ENCODE data around the gene PTHLH. TPM values are rescaled to one million over a fixed set of nuclear protein-coding genes. Genes with fewer than 3 reads are reported as not detected.

Gene PTHLH
- total and polyA plus RNA-seq, 10 of the 15 experiments (the other 5 are each of a cell fraction or from before 2014, with no cell fraction given): 0.08 to 0.12 TPM; not detected in 8

DNA sequence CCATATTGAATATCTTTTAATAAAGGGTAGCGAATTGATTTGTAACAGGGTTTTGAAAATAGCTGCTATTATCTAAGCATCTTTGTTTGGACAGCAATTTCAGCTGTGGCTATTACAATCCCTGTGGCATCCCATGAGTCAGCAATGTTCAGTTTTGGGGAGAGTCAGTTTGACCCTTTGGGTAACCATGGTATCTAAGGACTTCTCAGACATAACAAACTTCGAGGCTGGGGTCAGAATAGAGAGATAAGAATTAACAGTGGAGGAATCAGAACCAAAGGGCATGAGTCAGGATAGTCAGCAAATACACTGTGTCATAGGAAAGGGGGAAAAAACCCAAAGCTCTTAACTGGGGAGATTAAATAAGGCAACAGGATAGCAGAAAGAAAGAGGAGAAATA, 11.7 kb upstream of the PTHLH start (continued):
- TF ChIP-seq, protein P1, sequence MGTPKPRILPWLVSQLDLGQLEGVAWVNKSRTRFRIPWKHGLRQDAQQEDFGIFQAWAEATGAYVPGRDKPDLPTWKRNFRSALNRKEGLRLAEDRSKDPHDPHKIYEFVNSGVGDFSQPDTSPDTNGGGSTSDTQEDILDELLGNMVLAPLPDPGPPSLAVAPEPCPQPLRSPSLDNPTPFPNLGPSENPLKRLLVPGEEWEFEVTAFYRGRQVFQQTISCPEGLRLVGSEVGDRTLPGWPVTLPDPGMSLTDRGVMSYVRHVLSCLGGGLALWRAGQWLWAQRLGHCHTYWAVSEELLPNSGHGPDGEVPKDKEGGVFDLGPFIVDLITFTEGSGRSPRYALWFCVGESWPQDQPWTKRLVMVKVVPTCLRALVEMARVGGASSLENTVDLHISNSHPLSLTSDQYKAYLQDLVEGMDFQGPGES (IDR thresholded peaks at IDR 0.05): no peak
- TF ChIP-seq ESRRA (IDR thresholded peaks at IDR 0.05; ENCODE audit: low read length) (no peak), MYB (IDR thresholded peaks at IDR 0.05; ENCODE audit: borderline replicate concordance, low read depth, low read length) (no peak)

DNA sequence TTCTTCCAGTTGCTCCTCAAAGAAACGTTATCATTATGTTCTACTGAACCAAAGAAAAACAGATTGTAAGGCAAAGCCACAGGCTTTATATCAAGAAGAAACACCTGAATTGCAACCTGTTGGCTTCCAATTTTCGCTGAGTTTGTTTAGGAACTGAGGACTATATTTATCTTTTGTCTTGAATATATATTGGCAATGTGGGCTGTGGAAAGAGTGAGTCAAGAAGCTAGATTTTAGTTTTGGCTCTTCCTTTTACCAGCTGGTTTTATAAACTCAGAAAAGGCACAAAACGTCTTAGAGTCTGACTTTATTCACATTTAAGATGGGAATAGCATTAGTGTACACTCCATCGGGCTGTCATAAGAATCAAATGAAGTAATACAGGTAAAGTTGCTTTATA, 10.4 kb upstream of the PTHLH start:
- Histone ChIP-seq H3K27me3 (replicated peaks in 1 of 2; ENCODE audit: control insufficient read depth in 2 of 2, insufficient read depth in 2 of 2, low read length in 1 of 2) (no peaks in the 10 kb centered on the region), H2AFZ (ENCODE audit: control insufficient read depth, low read depth, low read length) (no peak overlapping the region), H3K4me1 (ENCODE audit: control insufficient read depth, insufficient read depth, low read length) (no peaks in the 10 kb centered on the region), H3K27ac (ENCODE audit: control insufficient read depth, insufficient read depth) (no peak overlapping the region), H3K9me3 (replicated peaks; ENCODE audit: control insufficient read depth, insufficient read depth, low read length) (no peaks in the 10 kb centered on the region), H3K36me3 (ENCODE audit: control insufficient read depth in 2 of 2, insufficient read depth in 2 of 2, low read length in 1 of 2) (no peaks in the 10 kb centered on the region), H3K9ac (ENCODE audit: control insufficient read depth, insufficient read depth, low read length) (no peak overlapping the region), H4K20me1 (ENCODE audit: control insufficient read depth, insufficient read depth) (no peaks in the 10 kb centered on the region), H3K79me2 (ENCODE audit: control insufficient read depth, insufficient read depth, low read length) (no peaks in the 10 kb centered on the region), H3K4me3 (no peak overlapping the region), H3K4me2 (ENCODE audit: control insufficient read depth, insufficient read depth) (no peak overlapping the region)
- in situ Hi-C loops (cut with MboI): no loop called here
- CTCF ChIA-PET: interaction anchor here (0.9 kb wide), 1 partner anchor 9 kb away, joined by 4 read pairs; no protein-coding TSS in a partner anchor
- BruUV-seq (replicated peaks): no TSS peak
- FAIRE-seq: no peak
- intact Hi-C loops (cut with micrococcal nuclease; ENCODE audit: unreplicated experiment): no loop called here
- SMC1A ChIA-PET (ENCODE audit: uncharacterized antibody, unreplicated experiment): no interaction called here
- TF ChIP-seq ZNF622 (IDR thresholded peaks at IDR 0.05) (no peak), MXI1 (IDR thresholded peaks at IDR 0.05; ENCODE audit: low read depth, low read length) (no peak), GABPA (IDR thresholded peaks at IDR 0.05; ENCODE audit: low read depth) (no peak)
- POLR2A ChIA-PET: no interaction called here
- RAD21 ChIA-PET (ENCODE audit: unreplicated experiment): no interaction called here
- DNase-seq (ENCODE audit: low read depth, low spot score): no peak
- WGBS (ENCODE audit: insufficient coverage, insufficient replicate concordance, low lambda C conversion rate, missing lambda C conversion rate): 3% methylated on average over 4 of the region's 4 CpGs
- no peak for ATAC-seq

- FAIRE-seq: no peak
- BruUV-seq (replicated peaks): no TSS peak
- POLR2A ChIA-PET: no interaction called here
- TF ChIP-seq BRCA1 (IDR thresholded peaks at IDR 0.05; ENCODE audit: low read depth, low read length) (no peak), SIX5 (IDR thresholded peaks at IDR 0.05; ENCODE audit: low read depth, low read length, severe bottlenecking) (no peak), RB1 (IDR thresholded peaks at IDR 0.05; ENCODE audit: borderline replicate concordance) (no peak), MTA3 (IDR thresholded peaks at IDR 0.05; ENCODE audit: borderline replicate concordance, low read length) (no peak), SP1 (IDR thresholded peaks at IDR 0.05; ENCODE audit: low read depth, low read length) (no peak), KLF5 (IDR thresholded peaks at IDR 0.05; ENCODE audit: partially characterized antibody) (no peak), POLR2A (IDR thresholded peaks at IDR 0.05; ENCODE audit: low read depth, low read length) (no peak), CHD1 (IDR thresholded peaks at IDR 0.05; ENCODE audit: low read depth, low read length) (no peak), NR2F1 (conservative IDR thresholded peaks at IDR 0.05) (no peak), RAD51 (IDR thresholded peaks at IDR 0.05) (no peak), SPI1 (IDR thresholded peaks at IDR 0.05; ENCODE audit: borderline replicate concordance, insufficient read depth, low read depth, low read length) (no peak), POLR2AphosphoS2 (IDR thresholded peaks at IDR 0.05; ENCODE audit: low read depth, low read length) (no peak)
- TF ChIP-seq, protein P2, sequence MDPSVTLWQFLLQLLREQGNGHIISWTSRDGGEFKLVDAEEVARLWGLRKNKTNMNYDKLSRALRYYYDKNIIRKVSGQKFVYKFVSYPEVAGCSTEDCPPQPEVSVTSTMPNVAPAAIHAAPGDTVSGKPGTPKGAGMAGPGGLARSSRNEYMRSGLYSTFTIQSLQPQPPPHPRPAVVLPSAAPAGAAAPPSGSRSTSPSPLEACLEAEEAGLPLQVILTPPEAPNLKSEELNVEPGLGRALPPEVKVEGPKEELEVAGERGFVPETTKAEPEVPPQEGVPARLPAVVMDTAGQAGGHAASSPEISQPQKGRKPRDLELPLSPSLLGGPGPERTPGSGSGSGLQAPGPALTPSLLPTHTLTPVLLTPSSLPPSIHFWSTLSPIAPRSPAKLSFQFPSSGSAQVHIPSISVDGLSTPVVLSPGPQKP (IDR thresholded peaks at IDR 0.05; ENCODE audit: low read depth, low read length): no peak
These were observed 9.9 kb upstream of the PTHLH start for GRCh38 chr12:27982385-27982784.

More at GRCh38 chr12:27982385-27982784, 9.9 kb upstream of the PTHLH start:
- H4K20me1 ChIP-seq (ENCODE audit: control insufficient read depth, insufficient read depth): no peaks in the 10 kb centered on the region
- no peaks in the 10 kb centered on the region for H3K36me3 ChIP-seq (ENCODE audit: control insufficient read depth in 2 of 2, insufficient read depth in 2 of 2, low read length in 1 of 2)
- H3K9ac ChIP-seq (ENCODE audit: control insufficient read depth, insufficient read depth, low read length): no peak overlapping the region
- ChIA-PET RAD21 (ENCODE audit: unreplicated experiment) (no interaction called here), SMC1A (ENCODE audit: uncharacterized antibody, unreplicated experiment) (no interaction called here), CTCF (no interaction called here)
- DNase-seq (ENCODE audit: low read depth, low spot score) (no peak), ATAC-seq (no peak)
- 6% methylated on average over 2 of the region's 2 CpGs for WGBS (ENCODE audit: insufficient coverage, insufficient replicate concordance, low lambda C conversion rate, missing lambda C conversion rate)
- H3K4me3 ChIP-seq: no peak overlapping the region
- H3K4me1 ChIP-seq (ENCODE audit: control insufficient read depth, insufficient read depth, low read length): no peaks in the 10 kb centered on the region
- intact Hi-C loops (cut with micrococcal nuclease; ENCODE audit: unreplicated experiment) (no loop called here), in situ Hi-C loops (cut with MboI) (no loop called here)
- H3K9me3 ChIP-seq (replicated peaks; ENCODE audit: control insufficient read depth, insufficient read depth, low read length): no peaks in the 10 kb centered on the region
- no peak overlapping the region for H3K4me2 ChIP-seq (ENCODE audit: control insufficient read depth, insufficient read depth)
- H3K27me3 ChIP-seq (replicated peaks in 1 of 2; ENCODE audit: control insufficient read depth in 2 of 2, insufficient read depth in 2 of 2, low read length in 1 of 2): no peaks in the 10 kb centered on the region
- no peak overlapping the region for H2AFZ ChIP-seq (ENCODE audit: control insufficient read depth, low read depth, low read length)
- H3K79me2 ChIP-seq (ENCODE audit: control insufficient read depth, insufficient read depth, low read length): no peaks in the 10 kb centered on the region
- H3K27ac ChIP-seq (ENCODE audit: control insufficient read depth, insufficient read depth): no peak overlapping the region

All from GM12878 (cell line).